ENCODE measurements around the gene PSAPL1. TPM values are rescaled to one million over a fixed set of nuclear protein-coding genes. Genes with fewer than 3 reads are reported as not detected.

Gene PSAPL1
- total and polyA plus RNA-seq, 9 donors = 0.34 TPM; not detected in 8

DNA sequence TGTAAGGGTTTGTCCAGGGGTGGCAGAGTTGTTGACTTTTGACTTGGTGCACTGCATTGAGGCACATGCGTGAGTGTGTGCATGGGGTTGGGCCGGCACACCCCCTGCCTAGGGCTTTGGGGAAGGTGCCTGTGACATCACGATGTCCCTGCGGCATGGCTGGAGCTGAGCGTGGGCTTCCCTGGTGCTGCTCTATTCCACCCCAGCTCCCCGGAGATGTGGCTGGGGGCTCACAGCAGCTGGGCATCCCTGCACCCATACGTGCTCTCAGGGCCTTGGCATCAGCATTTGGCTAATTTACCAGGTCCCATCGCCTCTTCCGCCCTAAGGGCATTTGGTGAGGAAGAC lies 5.7 kb downstream of the PSAPL1 start:
- Histone ChIP-seq H3K9me3 (no peaks in the 10 kb centered on the region), H3K27ac (no peak overlapping the region), H3K4me3 (no peak overlapping the region), H3K27me3 (no peaks in the 10 kb centered on the region), H3K36me3 (no peaks in the 10 kb centered on the region), H3K4me1 (ENCODE audit: insufficient read depth) (no peaks in the 10 kb centered on the region)
- 84 to 93% (median 90%) methylated on average over 9 of the region's 9 CpGs for WGBS, 3 donors
- no peak for TF ChIP-seq EP300 (IDR thresholded peaks at IDR 0.05)
- TF ChIP-seq CTCF (IDR thresholded peaks at IDR 0.05) = no peak
- no peak for TF ChIP-seq POLR2A (IDR thresholded peaks at IDR 0.05)
- intact Hi-C loops (cut with DNase I) = no loop called here
- DNase-seq = peak in 4 of 5 donors; percentile 3 to 24 (median 8)

DNA sequence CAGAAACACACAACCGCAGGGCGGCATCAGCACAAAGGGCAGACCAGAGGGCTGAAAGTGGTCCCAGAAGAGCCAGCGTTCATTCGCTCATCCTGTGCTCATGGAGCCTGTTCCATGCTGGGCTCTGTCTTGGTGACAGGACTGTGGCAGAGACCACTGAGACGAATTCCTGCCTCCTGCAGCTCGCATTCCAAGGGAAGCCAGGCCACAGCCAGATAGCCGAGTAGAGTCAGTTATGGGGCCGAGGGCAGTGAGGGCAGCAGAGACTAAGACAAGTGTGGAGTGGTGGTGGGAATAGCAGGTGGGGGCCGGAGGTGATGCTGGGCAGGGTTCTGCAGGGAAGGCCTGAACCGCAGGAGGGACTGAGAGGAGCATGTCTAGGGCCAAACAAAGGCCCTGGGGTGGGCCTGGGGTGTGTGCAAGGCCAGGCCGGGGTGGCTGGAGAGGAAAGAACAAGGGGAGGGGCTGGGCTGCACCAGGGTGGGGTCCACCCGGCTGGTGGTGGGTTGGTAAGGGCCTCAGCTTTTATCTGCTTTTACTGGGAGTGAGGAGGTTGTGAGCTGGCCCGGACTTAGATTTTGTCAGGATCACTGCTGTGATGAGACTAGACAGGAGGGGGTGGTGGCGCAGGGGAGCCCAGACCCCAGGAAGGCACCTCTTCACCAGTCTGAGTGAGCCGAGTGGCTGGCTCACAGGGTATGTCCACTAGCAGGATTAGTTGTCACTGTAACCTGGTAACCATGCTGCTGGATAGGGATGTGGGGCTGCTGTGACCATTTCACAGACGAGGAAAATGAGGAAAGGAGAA lies 6.3 kb downstream of the PSAPL1 start:
- no peak overlapping the region for H3K4me3 ChIP-seq
- H3K27me3 ChIP-seq = no peaks in the 10 kb centered on the region
- 89 to 91% (median 89%) methylated on average over 16 of the region's 16 CpGs for WGBS, 3 donors
- H3K4me1 ChIP-seq (ENCODE audit: insufficient read depth) = no peaks in the 10 kb centered on the region
- TF ChIP-seq CTCF (IDR thresholded peaks at IDR 0.05) (no peak), POLR2A (IDR thresholded peaks at IDR 0.05) (no peak), EP300 (IDR thresholded peaks at IDR 0.05) (no peak)
- no peaks in the 10 kb centered on the region for H3K9me3 ChIP-seq
- peak in 4 of 5 donors; percentile 2 to 31 (median 7) for DNase-seq
- no peak overlapping the region for H3K27ac ChIP-seq
- intact Hi-C loops (cut with DNase I) = no loop called here
- no peaks in the 10 kb centered on the region for H3K36me3 ChIP-seq

GRCh38 chr4:7427831-7428260 lies 6.9 kb downstream of the PSAPL1 start:
- DNase-seq = peak; percentile 2 to 19 (median 7)
- H3K27ac ChIP-seq = no peak overlapping the region
- 85 to 93% (median 92%) methylated on average over 8 to 13 of the region's 13 CpGs for WGBS, 3 donors
- TF ChIP-seq CTCF (IDR thresholded peaks at IDR 0.05) = no peak
- no peak for TF ChIP-seq POLR2A (IDR thresholded peaks at IDR 0.05)
- TF ChIP-seq EP300 (IDR thresholded peaks at IDR 0.05) = no peak
- H3K9me3 ChIP-seq = no peaks in the 10 kb centered on the region
- H3K27me3 ChIP-seq = no peaks in the 10 kb centered on the region
- H3K4me1 ChIP-seq (ENCODE audit: insufficient read depth) = no peaks in the 10 kb centered on the region
- H3K36me3 ChIP-seq = no peaks in the 10 kb centered on the region
- no peak overlapping the region for H3K4me3 ChIP-seq
- intact Hi-C loops (cut with DNase I) = no loop called here

DNA sequence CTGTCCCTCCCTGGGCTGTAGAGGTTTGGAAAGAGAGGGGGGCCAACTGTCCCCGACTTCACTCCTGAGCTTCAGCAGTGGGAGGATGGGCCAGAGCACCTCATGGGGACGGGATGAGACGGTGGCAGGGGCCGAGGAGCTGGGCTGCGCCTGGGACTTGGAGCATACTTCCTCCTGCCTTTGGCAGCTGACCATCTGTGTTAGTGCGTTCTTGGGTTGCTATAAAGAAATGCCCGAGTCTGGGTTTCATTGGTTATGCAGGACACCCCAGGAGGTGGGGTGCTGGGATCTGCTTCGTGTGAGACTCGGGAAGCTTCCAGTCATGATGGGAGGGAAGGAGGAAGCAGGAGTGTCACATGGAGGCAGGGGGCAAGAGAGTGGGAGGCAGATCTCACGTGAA lies 7.4 kb downstream of the PSAPL1 start:
- Histone ChIP-seq H3K27me3 (no peaks in the 10 kb centered on the region), H3K9me3 (no peaks in the 10 kb centered on the region), H3K4me1 (ENCODE audit: insufficient read depth) (no peaks in the 10 kb centered on the region), H3K4me3 (no peak overlapping the region), H3K36me3 (no peaks in the 10 kb centered on the region), H3K27ac (no peak overlapping the region)
- 70 to 82% (median 81%) methylated on average over 10 of the region's 10 CpGs for WGBS, 3 donors
- DNase-seq = peak; percentile 3 to 19 (median 9)
- intact Hi-C loops (cut with DNase I) = no loop called here
- TF ChIP-seq POLR2A (IDR thresholded peaks at IDR 0.05) = no peak
- TF ChIP-seq CTCF (IDR thresholded peaks at IDR 0.05) = no peak
- TF ChIP-seq EP300 (IDR thresholded peaks at IDR 0.05) = no peak

Measured in ovary (tissue), 9 donors.